Endodermal cell (in vitro differentiated cells): ENCODE data around the gene BBS10. TPM values are rescaled to one million over a fixed set of nuclear protein-coding genes. Genes with fewer than 3 reads are reported as not detected.
"Not testable (repeated sequence)": the region's sequence is repeated elsewhere in the genome, so short reads cannot be mapped to it uniquely, and the experiment has no call there.

Experiments
- DNase-seq: peaks from one replicate; pipeline ENCODE4 v3.0.0-alpha.2; 2017
- H3K27ac ChIP-seq: 2 replicates; pipeline ENCODE4 v1.5.1; 2013; ENCODE audit warnings: mild to moderate bottlenecking, low read depth, low read length, moderate library complexity
- H3K27me3 ChIP-seq: 2 replicates; pipeline ENCODE4 v1.6.1; 2013; ENCODE audit warnings: mild to moderate bottlenecking, low read length, moderate library complexity; ENCODE audit not compliant: insufficient read depth, control insufficient read depth, poor library complexity, severe bottlenecking
- H3K36me3 ChIP-seq: 2 replicates; pipeline ENCODE4 v1.7.0; 2013; ENCODE audit warnings: mild to moderate bottlenecking, low read length, moderate library complexity; ENCODE audit not compliant: control insufficient read depth, insufficient read depth
- H3K4me1 ChIP-seq: one replicate; pipeline ENCODE4 v1.7.0; 2013; ENCODE audit warnings: low read length; ENCODE audit not compliant: control insufficient read depth, insufficient read depth
- H3K4me3 ChIP-seq: 2 replicates; pipeline ENCODE4 v1.5.1; 2013; ENCODE audit warnings: mild to moderate bottlenecking, low read length, moderate library complexity
- H3K9ac ChIP-seq: 2 replicates; pipeline ENCODE4 v1.6.1; 2013; ENCODE audit warnings: mild to moderate bottlenecking, low read length, moderate library complexity; ENCODE audit not compliant: poor library complexity, severe bottlenecking; ENCODE audit errors: extremely low read depth
- H3K9me3 ChIP-seq: 2 replicates; pipeline ENCODE4 v1.6.1; 2013; ENCODE audit warnings: mild to moderate bottlenecking, low read length, moderate library complexity; ENCODE audit not compliant: control insufficient read depth
- H3K27ac Mint-ChIP-seq: 2 replicates; pipeline ENCODE4 v1.8.0; 2020; ENCODE audit warnings: mixed read lengths
- H3K27me3 Mint-ChIP-seq: 2 replicates; pipeline ENCODE4 v1.8.0; 2021; ENCODE audit warnings: mild to moderate bottlenecking, mixed read lengths; ENCODE audit not compliant: insufficient read depth
- H3K36me3 Mint-ChIP-seq: 2 replicates; pipeline ENCODE4 v1.8.0; 2020; ENCODE audit warnings: low read depth, mixed read lengths
- H3K4me1 Mint-ChIP-seq: 2 replicates; pipeline ENCODE4 v1.8.0; 2020; ENCODE audit warnings: mixed read lengths
- H3K4me3 Mint-ChIP-seq: 2 replicates; pipeline ENCODE4 v1.8.0; 2020; ENCODE audit warnings: mild to moderate bottlenecking, moderate library complexity, mixed read lengths
- H3K9me3 Mint-ChIP-seq: 2 replicates; pipeline ENCODE4 v1.8.0; 2020; ENCODE audit warnings: mild to moderate bottlenecking, mixed read lengths
- WGBS, 2 experiments: methylation state at CpG; one replicate each; pipeline versions ENCODE4 v1.1.5 to v1.1.7; 2013; ENCODE audit warnings: missing lambda C conversion rate in 2 of 2, mixed read lengths in 1 of 2; ENCODE audit not compliant: insufficient coverage in 1 of 2, insufficient read length in 1 of 2; 5-methylcytosine and 5-hydroxymethylcytosine counted together
- total RNA-seq, 2 donors: library from RNA; stranded (reverse); fragmentation: NEBNext Ultra II Directional in 1 of 2; extraction: Animal tissue kit (Norgen Biotek cat#: 25700) in 1 of 2; gene quantifications; 2 replicates in 1 of 2; 3 replicates in 1 of 2; pipeline ENCODE4 v1.2.1, GENCODE V29; 2021
- TF ChIP-seq, protein P1 (sequence below): fragments of 200-600 bp; sonication (generic); conservative IDR thresholded peaks from 2 replicates; pipeline ENCODE4 v1.5.0; 2021; ENCODE audit warnings: antibody characterized with exemption, mild to moderate bottlenecking

BBS10 gene
- total RNA-seq, 2 donors from 2014 or later = 9.3 to 9.5 TPM

DNA sequence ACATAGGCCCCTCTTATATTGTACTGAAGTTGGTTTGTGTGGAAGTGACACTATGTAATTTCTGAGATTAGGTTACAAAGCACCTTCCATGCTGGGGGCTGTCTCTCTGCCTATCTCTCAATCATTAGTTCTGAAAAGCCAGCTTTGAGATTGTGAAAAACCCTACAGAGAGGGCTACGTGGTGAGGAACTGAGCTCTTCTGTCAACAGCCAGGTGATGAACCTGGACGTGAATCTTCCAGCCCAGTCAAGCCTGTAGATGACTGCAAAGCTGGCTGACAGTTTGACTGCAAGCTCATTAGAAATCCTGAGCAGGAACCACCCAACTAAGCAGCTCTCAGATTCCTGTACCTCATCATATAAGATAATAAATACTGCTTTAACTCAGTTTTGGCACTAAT lies 36.3 kb upstream of the BBS10 start:
- Mint-ChIP-seq H3K4me3 (no peak overlapping the region), H3K4me1 (peaks cover 22% of the 10 kb centered on the region), H3K27me3 (no peaks in the 10 kb centered on the region), H3K9me3 (no peaks in the 10 kb centered on the region), H3K36me3 (peaks cover 24% of the 10 kb centered on the region), H3K27ac (no peak overlapping the region)
- no peaks in the 10 kb centered on the region for H3K27me3 ChIP-seq
- peaks cover 36% of the 10 kb centered on the region for H3K36me3 ChIP-seq
- no peaks in the 10 kb centered on the region for H3K9me3 ChIP-seq
- no peak overlapping the region for H3K9ac ChIP-seq
- no peak overlapping the region for H3K4me3 ChIP-seq
- DNase-seq = peak; percentile 71
- 10 to 66% methylated on average over 2 of the region's 2 CpGs for WGBS, 2 experiments
- H3K4me1 ChIP-seq = no peaks in the 10 kb centered on the region
- TF ChIP-seq, protein P1, sequence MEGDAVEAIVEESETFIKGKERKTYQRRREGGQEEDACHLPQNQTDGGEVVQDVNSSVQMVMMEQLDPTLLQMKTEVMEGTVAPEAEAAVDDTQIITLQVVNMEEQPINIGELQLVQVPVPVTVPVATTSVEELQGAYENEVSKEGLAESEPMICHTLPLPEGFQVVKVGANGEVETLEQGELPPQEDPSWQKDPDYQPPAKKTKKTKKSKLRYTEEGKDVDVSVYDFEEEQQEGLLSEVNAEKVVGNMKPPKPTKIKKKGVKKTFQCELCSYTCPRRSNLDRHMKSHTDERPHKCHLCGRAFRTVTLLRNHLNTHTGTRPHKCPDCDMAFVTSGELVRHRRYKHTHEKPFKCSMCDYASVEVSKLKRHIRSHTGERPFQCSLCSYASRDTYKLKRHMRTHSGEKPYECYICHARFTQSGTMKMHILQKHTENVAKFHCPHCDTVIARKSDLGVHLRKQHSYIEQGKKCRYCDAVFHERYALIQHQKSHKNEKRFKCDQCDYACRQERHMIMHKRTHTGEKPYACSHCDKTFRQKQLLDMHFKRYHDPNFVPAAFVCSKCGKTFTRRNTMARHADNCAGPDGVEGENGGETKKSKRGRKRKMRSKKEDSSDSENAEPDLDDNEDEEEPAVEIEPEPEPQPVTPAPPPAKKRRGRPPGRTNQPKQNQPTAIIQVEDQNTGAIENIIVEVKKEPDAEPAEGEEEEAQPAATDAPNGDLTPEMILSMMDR = no peak
- H3K27ac ChIP-seq = no peak overlapping the region

DNA sequence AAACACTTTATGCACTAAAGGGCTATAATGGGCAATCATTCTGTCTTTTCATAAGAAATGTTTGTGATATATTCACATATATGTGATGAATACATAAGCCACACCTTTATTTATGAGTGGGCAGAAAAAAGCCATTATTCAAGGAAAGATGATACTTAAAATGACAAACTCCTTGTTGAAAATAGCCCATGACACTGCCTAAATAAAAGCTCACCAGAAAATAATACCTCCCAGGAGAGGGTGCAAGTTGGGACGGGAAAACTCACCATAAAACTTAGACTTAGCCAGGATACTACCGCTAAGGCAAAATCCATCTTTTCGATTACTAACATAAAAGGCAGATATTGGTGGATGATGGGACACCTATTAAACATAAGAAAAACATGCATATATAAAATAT lies 35.8 kb upstream of the BBS10 start:
- Mint-ChIP-seq H3K4me3 (no peak overlapping the region), H3K9me3 (no peaks in the 10 kb centered on the region), H3K4me1 (peaks cover 22% of the 10 kb centered on the region), H3K36me3 (peaks cover 19% of the 10 kb centered on the region), H3K27me3 (no peaks in the 10 kb centered on the region), H3K27ac (no peak overlapping the region)
- H3K27me3 ChIP-seq = no peaks in the 10 kb centered on the region
- TF ChIP-seq, protein P1 = no peak
- H3K27ac ChIP-seq = no peak overlapping the region
- no peaks in the 10 kb centered on the region for H3K9me3 ChIP-seq
- H3K9ac ChIP-seq = no peak overlapping the region
- H3K4me3 ChIP-seq = peak overlapping the region; percentile 9
- WGBS, 2 experiments = 100% methylated on average over 2 of the region's 3 CpGs; no CpG with 5 or more reads in 1 of the 2 experiments
- H3K36me3 ChIP-seq = peaks cover 33% of the 10 kb centered on the region
- no peak for DNase-seq
- H3K4me1 ChIP-seq = no peaks in the 10 kb centered on the region

DNA sequence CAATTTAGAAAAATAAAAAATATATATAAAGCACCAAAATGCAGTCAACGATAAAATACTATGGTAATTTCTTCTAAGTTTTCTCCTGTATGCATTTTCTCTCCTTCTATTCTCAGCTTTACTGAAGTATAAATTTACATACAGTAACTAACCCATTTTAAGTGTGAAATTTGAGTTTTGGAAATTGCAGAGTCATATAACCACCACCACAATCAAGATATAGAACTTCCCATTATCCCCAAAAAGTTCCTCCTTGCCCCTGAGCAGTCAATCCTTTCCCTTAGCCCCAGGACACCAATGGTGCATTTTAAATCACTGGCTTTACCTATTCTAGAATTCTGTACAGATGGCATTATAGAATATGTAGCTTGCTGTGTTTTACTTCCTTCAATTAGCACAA lies 31.0 kb upstream of the BBS10 start:
- H3K9me3 Mint-ChIP-seq = no peaks in the 10 kb centered on the region
- no peak overlapping the region for H3K9ac ChIP-seq
- H3K27me3 ChIP-seq = no peaks in the 10 kb centered on the region
- H3K4me3 ChIP-seq = no peak overlapping the region
- no peak overlapping the region for H3K27ac Mint-ChIP-seq
- no peak for DNase-seq
- no peak overlapping the region for H3K4me3 Mint-ChIP-seq
- no peaks in the 10 kb centered on the region for H3K27me3 Mint-ChIP-seq
- no peaks in the 10 kb centered on the region for H3K9me3 ChIP-seq
- TF ChIP-seq, protein P1 = no peak
- peaks cover 37% of the 10 kb centered on the region for H3K36me3 Mint-ChIP-seq
- no peak overlapping the region for H3K27ac ChIP-seq
- peaks cover 11% of the 10 kb centered on the region for H3K4me1 Mint-ChIP-seq
- no peaks in the 10 kb centered on the region for H3K4me1 ChIP-seq
- H3K36me3 ChIP-seq = peaks cover 38% of the 10 kb centered on the region
- 100% methylated on average over 1 of the region's 1 CpG; no CpG with 5 or more reads in 1 of the 2 experiments for WGBS, 2 experiments

DNA sequence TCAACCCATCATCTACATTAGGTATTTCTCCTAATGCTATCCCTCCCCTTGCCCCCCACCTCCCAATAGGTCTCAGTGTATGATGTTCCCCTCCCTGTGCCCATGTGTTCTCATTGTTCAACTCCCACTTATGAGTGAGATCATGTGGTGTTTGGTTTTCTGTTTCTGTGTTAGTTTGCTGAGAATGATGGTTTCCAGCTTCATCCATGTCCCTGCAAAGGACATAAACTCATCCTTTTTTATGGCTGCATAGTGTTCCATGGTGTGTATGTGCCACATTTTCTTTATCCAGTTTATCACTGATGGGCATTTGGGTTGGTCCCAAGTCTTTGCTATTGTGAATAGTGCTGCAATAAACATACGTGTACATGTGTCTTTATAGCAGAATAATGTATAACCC lies 28.7 kb upstream of the BBS10 start:
- not testable (repeated sequence) for H3K27me3 Mint-ChIP-seq, H3K4me3 ChIP-seq, DNase-seq, H3K9me3 Mint-ChIP-seq, H3K27ac Mint-ChIP-seq, H3K4me3 Mint-ChIP-seq, H3K27me3 ChIP-seq, H3K4me1 ChIP-seq, H3K9me3 ChIP-seq, H3K27ac ChIP-seq, H3K9ac ChIP-seq
- WGBS, 2 experiments = 100% methylated on average over 1 of the region's 1 CpG; no CpG with 5 or more reads in 1 of the 2 experiments
- peaks cover 44% of the 10 kb centered on the region for H3K36me3 ChIP-seq
- Mint-ChIP-seq H3K4me1 (peaks cover 17% of the 10 kb centered on the region), H3K36me3 (peaks cover 33% of the 10 kb centered on the region)
